Neutrophil (primary cell): Measurements from ENCODE around the gene HAGH.

Source experiments
- H3K27ac ChIP-seq: fragments of 200-600 bp; sonication (generic); 2 replicates; pipeline ENCODE4 v1.5.1; 2016; ENCODE audit warnings: mild to moderate bottlenecking, moderate library complexity
- H3K27me3 ChIP-seq: fragments of 200-600 bp; sonication (generic); 2 replicates; pipeline ENCODE4 v1.6.0; 2016; ENCODE audit warnings: mild to moderate bottlenecking
- H3K36me3 ChIP-seq: fragments of 200-600 bp; sonication (generic); 2 replicates; pipeline ENCODE4 v1.5.1; 2017
- H3K4me1 ChIP-seq, 2 experiments: fragments of 200-600 bp in 1 of 2; sonication (generic) in 1 of 2; 1 replicate in 1 of 2; 2 replicates in 1 of 2; pipeline versions ENCODE4 v1.5.1 to v1.6.1; 2013 to 2016; ENCODE audit warnings: low read depth in 1 of 2, low read length in 1 of 2, mild to moderate bottlenecking in 1 of 2, moderate library complexity in 1 of 2; ENCODE audit not compliant: control insufficient read depth in 1 of 2, insufficient read depth in 1 of 2
- H3K4me3 ChIP-seq, 2 experiments: fragments of 200-600 bp in 1 of 2; sonication (generic) in 1 of 2; 1 replicate in 1 of 2; 2 replicates in 1 of 2; pipeline ENCODE4 v1.5.1; 2013 to 2016; ENCODE audit warnings: low read depth in 1 of 2, low read length in 1 of 2, mild to moderate bottlenecking in 1 of 2, moderate library complexity in 1 of 2
- H3K9me3 ChIP-seq: fragments of 200-600 bp; sonication (generic); 2 replicates; pipeline ENCODE4 v1.5.1; 2016
- TF ChIP-seq, protein P1 (sequence below): fragments of 200-600 bp; sonication (generic); IDR thresholded peaks from 2 replicates; pipeline ENCODE4 v1.5.1; 2016; ENCODE audit warnings: antibody characterized with exemption

HAGH gene

DNA sequence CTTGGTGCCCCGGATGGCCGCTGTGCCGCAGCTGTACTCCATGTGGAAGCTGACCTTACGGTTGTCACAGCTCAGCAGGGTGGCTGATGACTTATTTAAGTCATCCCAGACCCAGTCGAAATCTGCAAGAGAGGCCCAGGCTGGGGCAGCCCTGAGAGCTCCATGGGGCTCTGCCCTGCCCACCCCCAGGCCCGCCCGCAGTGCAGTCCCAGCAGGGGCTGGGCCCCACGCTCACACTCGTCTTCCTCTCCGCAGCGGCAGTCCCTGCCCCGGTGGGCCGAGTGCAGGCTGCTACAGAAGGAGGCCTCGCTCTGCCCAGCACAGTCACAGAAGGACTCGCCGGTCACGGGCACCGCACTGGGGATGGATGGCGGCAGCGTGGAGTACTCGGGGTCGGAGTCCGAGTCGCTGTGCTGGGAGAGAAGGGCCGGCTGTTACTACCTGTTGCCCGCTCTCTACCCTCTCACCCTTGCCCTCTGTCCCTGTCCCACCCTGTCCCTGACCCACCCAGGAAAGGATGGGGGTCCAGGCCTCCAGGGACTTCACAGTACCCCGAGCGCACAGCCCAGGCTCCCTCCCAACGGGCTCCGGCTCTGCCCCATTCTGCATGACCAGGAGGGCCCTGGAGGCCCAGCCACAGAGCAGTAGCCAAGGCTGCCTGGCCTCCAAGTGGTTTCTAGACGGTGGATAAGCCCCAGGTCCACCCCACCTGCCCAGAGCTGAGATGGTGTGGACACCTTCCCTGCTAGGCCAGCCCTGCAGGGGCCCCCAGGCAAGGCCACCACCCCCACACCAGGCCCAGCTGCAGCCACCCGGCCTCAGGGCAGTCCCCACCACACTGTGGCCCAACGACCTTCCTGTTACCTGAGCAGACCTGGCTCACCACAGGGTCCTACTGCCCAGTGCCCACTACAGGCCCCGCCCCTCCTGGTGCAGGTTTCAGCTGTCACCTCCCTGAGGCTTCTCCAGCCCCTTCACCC lies 48.1 kb downstream of the HAGH start:
- no peak overlapping the region for H3K4me3 ChIP-seq
- peaks cover 33 to 38% of the 10 kb centered on the region in 2 experiments for H3K4me1 ChIP-seq
- peaks cover 63% of the 10 kb centered on the region for H3K36me3 ChIP-seq

DNA sequence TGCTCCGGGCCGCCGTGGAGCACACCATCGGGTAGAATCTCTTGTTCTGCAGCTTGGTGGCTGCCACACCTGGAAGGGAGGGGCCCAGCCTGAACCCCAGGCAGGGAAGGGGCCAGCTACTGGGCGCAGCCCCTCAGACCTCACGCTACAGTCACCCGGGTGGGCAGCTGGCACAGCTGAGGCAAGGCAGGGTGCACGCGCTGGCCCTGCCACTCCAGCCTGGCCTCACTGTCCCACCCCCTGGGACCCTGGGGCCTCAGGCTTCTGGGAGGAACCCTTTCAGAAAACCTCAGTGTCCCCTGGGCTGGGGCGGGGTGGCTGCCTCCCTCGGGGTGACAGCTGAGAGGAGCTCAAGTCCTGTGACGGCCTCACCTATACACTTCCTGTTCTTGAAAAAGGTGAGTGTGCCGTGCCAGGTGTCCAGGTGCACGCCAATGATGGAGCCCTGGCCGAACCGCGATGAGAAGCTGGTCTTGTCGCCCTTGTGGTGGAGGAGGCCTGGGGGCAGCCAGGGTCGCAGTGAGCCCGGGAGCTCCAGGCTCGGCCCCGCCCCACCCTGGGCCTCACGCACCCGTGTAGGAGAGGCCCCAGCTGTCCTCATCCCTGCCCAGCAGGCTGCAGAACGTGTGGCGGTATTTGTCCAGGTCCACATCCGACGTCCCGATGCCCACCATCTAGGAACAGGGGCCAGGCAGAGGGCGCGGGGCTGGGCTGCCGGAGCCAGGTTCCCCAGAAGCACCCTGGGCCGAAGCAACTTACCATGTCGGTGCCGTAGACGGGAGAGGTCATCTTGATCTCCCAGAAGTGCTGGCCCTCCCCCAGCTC lies 49.0 kb downstream of the HAGH start:
- no peaks in the 10 kb centered on the region for H3K9me3 ChIP-seq
- no peaks in the 10 kb centered on the region for H3K27me3 ChIP-seq
- TF ChIP-seq, protein P1, sequence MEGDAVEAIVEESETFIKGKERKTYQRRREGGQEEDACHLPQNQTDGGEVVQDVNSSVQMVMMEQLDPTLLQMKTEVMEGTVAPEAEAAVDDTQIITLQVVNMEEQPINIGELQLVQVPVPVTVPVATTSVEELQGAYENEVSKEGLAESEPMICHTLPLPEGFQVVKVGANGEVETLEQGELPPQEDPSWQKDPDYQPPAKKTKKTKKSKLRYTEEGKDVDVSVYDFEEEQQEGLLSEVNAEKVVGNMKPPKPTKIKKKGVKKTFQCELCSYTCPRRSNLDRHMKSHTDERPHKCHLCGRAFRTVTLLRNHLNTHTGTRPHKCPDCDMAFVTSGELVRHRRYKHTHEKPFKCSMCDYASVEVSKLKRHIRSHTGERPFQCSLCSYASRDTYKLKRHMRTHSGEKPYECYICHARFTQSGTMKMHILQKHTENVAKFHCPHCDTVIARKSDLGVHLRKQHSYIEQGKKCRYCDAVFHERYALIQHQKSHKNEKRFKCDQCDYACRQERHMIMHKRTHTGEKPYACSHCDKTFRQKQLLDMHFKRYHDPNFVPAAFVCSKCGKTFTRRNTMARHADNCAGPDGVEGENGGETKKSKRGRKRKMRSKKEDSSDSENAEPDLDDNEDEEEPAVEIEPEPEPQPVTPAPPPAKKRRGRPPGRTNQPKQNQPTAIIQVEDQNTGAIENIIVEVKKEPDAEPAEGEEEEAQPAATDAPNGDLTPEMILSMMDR = no peak
- peaks cover 31 to 41% of the 10 kb centered on the region in 2 experiments for H3K4me1 ChIP-seq
- no peak overlapping the region for H3K4me3 ChIP-seq
- H3K27ac ChIP-seq = no peak overlapping the region
- peaks cover 63% of the 10 kb centered on the region for H3K36me3 ChIP-seq

More for the DNA sequence above, 48.1 kb downstream of the HAGH start:
- TF ChIP-seq, protein P1 = no peak
- Histone ChIP-seq H3K9me3 (no peaks in the 10 kb centered on the region), H3K27me3 (no peaks in the 10 kb centered on the region), H3K27ac (no peak overlapping the region)

DNA sequence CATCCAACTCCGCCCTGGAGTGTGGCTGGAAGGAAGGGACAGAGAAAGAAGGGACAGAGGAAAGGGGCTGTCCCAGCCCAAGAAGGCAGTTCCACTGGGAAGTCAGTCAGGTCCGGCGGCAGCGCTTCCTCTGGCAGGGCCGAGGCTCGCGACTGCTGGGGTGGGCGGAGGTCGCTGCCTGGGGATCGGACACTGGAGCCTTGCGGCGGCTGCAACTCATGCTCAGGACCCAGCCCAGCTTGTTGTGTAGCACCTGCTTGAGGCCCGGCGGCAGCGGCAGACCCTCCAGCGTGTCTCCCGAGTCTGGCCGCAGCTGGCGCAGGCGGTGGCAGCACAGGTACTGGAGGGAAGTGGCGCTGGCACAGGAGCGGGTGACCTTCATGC lies 49.6 kb downstream of the HAGH start:
- Histone ChIP-seq H3K27me3 (no peaks in the 10 kb centered on the region), H3K27ac (no peak overlapping the region), H3K4me1 (peaks cover 37 to 47% of the 10 kb centered on the region in 2 experiments), H3K9me3 (no peaks in the 10 kb centered on the region), H3K4me3 (no peak overlapping the region), H3K36me3 (peaks cover 63% of the 10 kb centered on the region)
- TF ChIP-seq, protein P1 = no peak

DNA sequence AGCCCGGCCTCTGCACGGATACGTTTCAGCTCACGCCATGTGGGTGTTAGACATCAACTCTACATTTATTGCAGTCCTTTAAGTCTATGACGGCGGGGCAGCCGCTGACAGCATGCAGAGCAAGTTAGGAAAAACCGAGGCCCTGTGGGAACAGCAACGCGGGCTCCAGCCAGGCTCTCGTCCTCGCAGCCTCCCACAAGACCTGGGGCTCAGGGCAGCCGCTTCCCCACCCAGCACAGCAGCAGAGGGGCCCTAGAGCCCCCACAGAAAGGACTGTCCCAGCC lies 50.0 kb downstream of the HAGH start:
- Histone ChIP-seq H3K27me3 (no peaks in the 10 kb centered on the region), H3K9me3 (no peaks in the 10 kb centered on the region), H3K4me3 (no peak overlapping the region), H3K36me3 (peaks cover 63% of the 10 kb centered on the region), H3K4me1 (peaks cover 37 to 47% of the 10 kb centered on the region in 2 experiments), H3K27ac (no peak overlapping the region)
- TF ChIP-seq, protein P1 = no peak

DNA sequence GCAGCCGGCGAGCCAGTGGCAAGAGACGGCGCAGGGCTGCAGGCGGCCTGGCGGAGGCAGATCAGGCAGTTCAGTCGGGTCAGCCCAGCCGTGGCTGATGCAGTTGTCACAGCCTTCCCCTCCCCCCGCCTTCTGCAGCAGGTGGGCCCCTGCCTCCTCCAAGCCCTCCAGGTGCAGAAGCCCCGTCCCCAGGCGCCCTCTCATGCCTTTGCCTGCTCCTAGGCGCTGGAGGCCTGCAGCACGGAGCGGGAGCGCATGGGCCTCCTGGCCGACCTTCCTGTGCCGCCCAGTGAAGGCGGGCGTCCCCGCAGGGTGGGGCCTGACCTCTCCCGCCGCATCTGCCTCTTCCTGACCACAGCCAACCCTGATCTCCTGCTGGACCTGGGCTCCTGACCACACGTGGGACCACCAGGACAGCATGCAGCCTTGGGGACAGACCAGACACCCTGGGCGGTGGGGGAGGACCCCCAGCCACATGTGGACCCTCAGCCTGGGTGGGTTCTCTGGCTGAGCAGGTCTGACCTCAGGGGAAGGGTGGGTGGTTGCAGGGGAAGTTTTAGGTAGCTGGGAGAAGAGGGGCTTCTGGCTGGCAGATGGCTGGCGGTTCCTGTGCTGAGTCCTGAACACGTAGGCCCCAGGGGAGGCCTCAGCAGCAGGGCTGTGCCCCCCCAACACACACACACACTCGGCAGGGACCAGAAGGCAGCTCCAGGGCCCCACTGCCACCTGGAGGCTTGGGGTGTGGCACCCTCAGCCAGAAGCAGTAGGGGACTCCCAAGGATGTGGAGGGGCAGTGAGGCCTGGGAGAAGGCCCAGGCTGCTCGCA lies 50.6 kb downstream of the HAGH start:
- no peaks in the 10 kb centered on the region for H3K9me3 ChIP-seq
- peaks cover 31 to 46% of the 10 kb centered on the region in 2 experiments for H3K4me1 ChIP-seq
- no peak overlapping the region for H3K27ac ChIP-seq
- no peak overlapping the region for H3K4me3 ChIP-seq
- TF ChIP-seq, protein P1 = no peak
- no peaks in the 10 kb centered on the region for H3K27me3 ChIP-seq
- peaks cover 61% of the 10 kb centered on the region for H3K36me3 ChIP-seq
